Activated CD8-positive, alpha-beta memory T cell treated with anti-CD3 and anti-CD28 coated beads, Interleukin-2, amount 50 U/mL, for 24 hours (primary cell): Measurements from ENCODE around the gene TAS2R30.

Source experiments
- DNase-seq: peaks from one replicate; pipeline ENCODE4 v3.0.0-alpha.2; 2020; ENCODE audit errors: extremely low read depth

The TAS2R30 gene, protein sequence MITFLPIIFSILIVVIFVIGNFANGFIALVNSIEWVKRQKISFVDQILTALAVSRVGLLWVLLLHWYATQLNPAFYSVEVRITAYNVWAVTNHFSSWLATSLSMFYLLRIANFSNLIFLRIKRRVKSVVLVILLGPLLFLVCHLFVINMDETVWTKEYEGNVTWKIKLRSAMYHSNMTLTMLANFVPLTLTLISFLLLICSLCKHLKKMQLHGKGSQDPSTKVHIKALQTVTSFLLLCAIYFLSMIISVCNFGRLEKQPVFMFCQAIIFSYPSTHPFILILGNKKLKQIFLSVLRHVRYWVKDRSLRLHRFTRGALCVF

GRCh38 chr12:11134305-11134704, at the start of gene TAS2R30:
TSS of gene TAS2R30 (minus strand) at chr12:11134644. CDS start at chr12:11134244, 400 bp downstream.
- DNase-seq = no peak

GRCh38 chr12:11183011-11183410, 48.6 kb upstream of the TAS2R30 start:
- no peak for DNase-seq

GRCh38 chr12:11182529-11182928, 48.1 kb upstream of the TAS2R30 start:
- DNase-seq = no peak

- no peak for DNase-seq
Observed at GRCh38 chr12:11178250-11178649, 43.8 kb upstream of the TAS2R30 start.

GRCh38 chr12:11174022-11174421, 39.6 kb upstream of the TAS2R30 start:
- DNase-seq = no peak

DNA sequence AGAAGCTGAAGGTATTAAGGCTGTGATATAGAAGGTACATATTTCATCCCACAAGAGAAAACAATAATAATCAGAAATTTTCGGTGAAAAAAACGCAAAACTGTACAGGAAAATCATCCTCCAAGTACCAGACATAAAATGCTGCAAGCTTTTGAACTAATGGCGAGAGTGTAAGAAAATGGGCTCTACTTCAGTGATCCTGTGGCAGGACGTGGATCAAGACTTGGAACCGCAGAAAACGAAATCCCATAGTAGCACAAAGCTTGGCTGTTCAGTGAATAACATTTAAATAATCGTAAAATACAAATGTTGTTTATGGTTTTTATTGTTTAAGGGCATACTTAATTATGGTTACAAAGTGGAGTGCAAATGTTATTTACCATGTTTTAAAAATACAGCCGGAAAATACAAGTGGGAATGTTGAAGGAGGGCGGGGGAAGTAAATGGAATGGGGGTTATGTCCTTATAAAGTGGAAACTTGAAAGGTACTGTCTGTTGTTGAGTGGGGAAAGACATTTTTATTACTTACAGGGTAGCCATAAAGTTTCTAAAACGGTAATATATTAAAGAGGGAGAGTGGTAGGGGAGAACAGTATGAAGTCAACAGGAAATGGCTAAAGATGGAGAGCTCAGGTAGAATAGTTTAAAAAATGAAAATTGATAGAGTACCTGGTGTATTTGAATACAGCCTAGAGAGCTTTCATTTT, 37.7 kb upstream of the TAS2R30 start:
- no peak for DNase-seq

DNA sequence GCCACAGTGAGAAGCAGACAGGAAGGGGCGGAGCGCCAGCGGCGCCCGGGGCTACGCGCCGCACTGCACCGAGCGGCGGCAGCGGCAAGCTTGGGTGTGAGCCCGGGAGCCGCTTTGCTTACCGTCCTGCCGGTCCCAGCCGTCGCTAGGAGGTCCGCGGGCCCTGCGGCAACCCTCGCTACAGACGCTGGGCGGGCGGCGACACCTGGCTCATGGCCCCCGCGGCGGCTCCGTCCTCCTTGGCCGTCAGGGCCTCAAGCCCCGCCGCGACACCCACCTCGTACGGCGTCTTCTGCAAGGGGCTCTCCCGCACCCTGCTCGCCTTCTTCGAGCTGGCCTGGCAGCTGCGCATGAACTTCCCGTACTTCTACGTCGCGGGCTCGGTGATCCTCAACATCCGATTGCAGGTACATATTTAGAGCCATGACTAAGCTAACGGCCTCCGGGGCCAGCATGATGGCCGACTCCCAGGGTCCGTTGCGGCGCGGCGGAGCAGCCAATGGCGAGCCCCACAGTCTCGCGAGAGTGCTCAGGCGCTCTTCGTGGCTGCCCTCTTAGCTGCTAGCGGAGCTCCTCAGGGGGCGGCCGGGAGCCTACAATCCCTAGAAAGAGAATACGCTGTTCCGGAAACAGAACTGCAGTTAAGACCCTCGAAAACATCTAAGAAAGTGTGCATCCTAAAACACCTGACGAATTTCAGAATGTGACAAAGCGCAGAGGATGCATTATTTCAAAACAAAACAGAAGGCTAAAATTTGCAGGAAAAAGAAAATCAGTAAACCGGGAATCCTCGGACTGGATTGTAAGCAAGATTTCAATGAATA, 36.9 kb upstream of the TAS2R30 start, which contains the start of gene SMIM10L1:
SMIM10L1 (plus strand) TSS at position 50 of the 824 bp plus-strand sequence; CDS start at position 213, 163 bp downstream.
- DNase-seq = peak; percentile 65

GRCh38 chr12:11170810-11171144, 36.3 kb upstream of the TAS2R30 start:
- no peak for DNase-seq

DNA sequence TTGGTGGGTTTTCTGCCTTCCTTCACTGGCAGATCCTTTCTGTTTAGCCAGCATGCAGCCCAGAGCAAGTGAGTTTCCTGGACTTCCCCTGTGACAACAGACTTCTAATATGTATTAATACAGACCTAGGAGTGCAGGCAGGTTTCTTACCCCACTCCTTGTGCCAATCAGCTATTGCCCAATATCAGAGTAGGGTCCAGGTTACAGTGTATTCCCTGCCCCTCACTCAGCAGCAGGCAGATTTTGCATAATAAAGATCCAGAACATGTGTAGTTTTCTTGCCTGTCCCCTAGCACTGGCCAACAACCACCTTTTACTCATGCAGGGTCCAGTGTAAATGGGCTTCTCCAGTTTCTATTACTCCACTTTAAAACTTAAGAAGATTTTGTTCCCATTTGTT, 31.9 kb upstream of the TAS2R30 start:
- no peak for DNase-seq

GRCh38 chr12:11164384-11164783, 29.9 kb upstream of the TAS2R30 start:
- DNase-seq = no peak

DNA sequence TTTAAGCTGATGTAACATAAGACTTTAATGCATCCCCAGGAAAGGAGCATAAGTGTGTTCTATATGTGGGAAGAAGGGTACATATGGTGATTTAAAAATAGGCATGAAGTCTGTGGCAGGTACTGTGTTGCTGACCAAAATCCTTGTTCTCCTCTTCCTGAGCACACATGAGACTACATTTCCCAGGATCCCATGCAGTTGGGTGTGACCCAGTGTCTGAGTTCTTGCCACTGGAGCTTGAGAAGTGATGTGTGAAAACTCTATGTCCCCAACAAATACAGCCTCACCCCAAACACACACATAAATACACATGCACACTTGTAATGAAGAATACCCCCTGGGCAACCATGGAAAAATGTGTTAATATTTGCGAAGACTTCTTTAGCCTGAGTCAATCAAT, 28.1 kb upstream of the TAS2R30 start:
- DNase-seq = no peak

DNA sequence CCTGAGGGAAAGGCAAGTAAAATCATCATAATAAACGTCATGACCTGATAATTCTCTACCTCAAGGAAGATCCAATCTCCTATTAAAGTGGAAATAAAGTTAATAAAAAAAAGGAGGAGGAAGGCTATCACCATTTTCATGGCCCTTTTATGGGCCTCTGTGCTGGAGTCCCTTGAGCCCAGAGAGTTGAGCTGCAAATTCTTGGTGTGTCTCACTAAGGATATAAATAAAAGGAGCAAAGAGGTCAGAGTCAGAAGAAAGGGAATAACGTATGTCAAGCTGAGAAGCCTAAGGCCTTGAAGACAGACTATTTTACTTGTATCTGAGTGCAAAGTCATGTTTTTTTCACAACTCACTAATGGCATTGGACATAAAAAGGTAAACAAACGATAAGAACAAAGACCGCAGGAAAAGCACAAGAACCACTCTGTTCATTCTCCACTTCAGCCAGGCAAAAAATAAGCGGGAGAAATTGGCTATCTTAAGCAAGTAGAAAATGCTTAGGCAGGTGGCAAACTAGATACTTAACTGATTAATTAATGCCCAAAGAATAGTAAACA, 24.5 kb upstream of the TAS2R30 start:
- DNase-seq = no peak

GRCh38 chr12:11154400-11154925, 20.0 kb upstream of the TAS2R30 start:
- DNase-seq = no peak

DNA sequence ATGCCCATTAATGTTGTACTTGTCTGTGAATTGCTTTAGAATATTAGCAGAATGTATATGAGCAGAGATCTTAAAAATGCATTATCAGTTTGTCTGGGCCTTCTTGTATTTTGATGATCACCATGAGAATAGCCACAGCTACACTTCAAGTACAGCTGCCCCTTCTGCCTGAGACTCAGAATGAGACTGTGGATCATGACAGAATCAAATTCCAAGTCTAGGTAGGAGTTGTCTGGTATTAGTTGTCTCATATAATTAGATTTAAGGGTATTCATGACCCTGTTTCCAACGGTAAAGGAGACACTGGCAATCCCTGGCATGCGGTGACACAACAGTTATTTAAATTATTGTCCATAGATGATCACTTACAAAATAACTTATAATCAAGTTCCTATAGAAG, 18.3 kb upstream of the TAS2R30 start:
- no peak for DNase-seq

- DNase-seq = no peak
Observed at GRCh38 chr12:11150832-11151231, 16.4 kb upstream of the TAS2R30 start.

- DNase-seq = no peak
Observed at GRCh38 chr12:11147420-11147819, 13.0 kb upstream of the TAS2R30 start.

DNA sequence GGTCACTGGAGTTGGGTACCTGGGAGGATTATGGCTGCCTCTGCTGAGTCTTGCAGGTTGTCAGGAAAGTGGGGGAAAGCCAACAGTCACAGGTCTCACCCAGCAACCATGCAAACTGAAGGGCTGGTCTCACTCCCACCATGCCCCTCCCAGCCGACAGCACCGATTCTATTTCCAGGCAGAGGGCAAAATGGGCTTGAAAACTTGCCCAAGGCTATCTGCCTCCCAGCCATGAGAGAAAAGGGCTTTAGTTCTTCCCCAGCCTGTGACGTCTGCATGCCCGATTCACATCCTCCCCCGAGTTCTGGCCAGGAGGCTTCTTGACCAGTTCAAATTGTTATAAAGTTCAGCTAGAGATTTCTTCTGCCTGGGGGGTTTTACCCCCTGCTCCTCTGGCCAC, 9.9 kb upstream of the TAS2R30 start:
- DNase-seq = no peak

GRCh38 chr12:11143352-11143751, 8.9 kb upstream of the TAS2R30 start:
- no peak for DNase-seq

GRCh38 chr12:11136075-11136474, 1.6 kb upstream of the TAS2R30 start:
- DNase-seq = no peak

GRCh38 chr12:11133816-11134215, 628 bp downstream of the TAS2R30 start:
- no peak for DNase-seq

DNA sequence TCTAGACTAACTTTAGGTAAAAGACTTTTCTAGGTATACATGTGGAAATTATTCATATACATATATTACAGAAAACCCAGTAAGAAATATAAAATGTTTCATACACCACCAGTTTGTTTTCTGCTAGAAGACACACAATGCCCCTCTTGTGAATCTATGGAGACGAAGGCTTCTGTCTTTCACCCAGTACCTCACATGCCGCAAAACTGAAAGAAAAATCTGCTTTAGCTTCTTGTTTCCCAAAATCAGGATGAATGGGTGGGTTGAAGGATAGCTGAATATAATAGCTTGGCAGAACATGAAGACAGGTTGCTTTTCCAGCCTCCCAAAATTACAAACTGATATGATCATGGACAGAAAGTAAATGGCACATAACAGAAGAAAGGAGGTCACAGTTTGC, 1.3 kb downstream of the TAS2R30 start:
- no peak for DNase-seq

DNA sequence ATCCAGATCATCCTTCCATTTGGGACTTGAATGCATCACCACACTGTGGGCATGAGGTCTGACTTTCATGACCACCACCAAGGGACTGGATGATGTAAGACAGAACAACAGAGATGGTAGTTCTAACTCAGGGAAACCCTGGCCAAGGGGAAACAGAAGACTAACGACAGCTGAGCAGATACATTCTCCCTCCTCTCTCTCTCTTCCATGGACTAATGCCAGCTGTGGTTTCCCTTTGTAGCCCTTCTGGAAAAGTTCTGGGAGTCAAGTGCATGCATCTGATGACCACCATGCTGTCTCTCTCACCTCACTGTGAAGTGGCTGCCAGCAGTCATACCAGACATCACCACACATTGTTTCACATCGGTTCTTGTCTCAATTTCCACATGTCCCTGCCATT, 3.4 kb downstream of the TAS2R30 start:
- no peak for DNase-seq
